ENCODE data around the gene NBR1.
"Not testable (repeated sequence)": the region's sequence is repeated elsewhere in the genome, so short reads cannot be mapped to it uniquely, and the experiment has no call there.

The NBR1 gene

DNA sequence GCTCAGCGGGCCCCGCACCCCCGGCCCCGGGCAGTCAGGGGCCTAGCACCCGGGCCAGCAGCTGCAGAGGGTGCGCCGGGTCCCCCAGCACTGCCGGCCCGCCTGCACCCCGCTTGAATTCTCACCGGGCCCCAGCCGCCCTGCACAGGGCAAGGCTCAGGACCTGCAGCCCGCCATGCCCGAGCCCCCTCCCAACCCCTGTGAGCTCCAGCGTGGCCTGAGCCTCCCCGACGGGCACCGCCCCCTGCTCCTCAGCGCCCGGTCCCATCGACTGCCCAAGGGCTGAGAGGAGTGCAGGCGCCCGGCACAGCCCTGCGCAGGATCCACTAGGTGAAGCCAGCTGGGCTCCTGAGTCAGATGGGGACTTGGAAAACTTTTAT is 44.1 kb upstream of the NBR1 start:
- TF ChIP-seq, protein P1, sequence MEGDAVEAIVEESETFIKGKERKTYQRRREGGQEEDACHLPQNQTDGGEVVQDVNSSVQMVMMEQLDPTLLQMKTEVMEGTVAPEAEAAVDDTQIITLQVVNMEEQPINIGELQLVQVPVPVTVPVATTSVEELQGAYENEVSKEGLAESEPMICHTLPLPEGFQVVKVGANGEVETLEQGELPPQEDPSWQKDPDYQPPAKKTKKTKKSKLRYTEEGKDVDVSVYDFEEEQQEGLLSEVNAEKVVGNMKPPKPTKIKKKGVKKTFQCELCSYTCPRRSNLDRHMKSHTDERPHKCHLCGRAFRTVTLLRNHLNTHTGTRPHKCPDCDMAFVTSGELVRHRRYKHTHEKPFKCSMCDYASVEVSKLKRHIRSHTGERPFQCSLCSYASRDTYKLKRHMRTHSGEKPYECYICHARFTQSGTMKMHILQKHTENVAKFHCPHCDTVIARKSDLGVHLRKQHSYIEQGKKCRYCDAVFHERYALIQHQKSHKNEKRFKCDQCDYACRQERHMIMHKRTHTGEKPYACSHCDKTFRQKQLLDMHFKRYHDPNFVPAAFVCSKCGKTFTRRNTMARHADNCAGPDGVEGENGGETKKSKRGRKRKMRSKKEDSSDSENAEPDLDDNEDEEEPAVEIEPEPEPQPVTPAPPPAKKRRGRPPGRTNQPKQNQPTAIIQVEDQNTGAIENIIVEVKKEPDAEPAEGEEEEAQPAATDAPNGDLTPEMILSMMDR (IDR thresholded peaks at IDR 0.05): no peak
- peaks cover 3% of the 10 kb centered on the region for H3K79me2 ChIP-seq
- no peak overlapping the region for H3K9ac ChIP-seq
- H3K36me3 ChIP-seq (ENCODE audit: control insufficient read depth, insufficient read depth, low read length): no peaks in the 10 kb centered on the region
- no peak overlapping the region for H2AFZ ChIP-seq
- H3K4me3 ChIP-seq (ENCODE audit: low read depth, low read length): no peak overlapping the region
- no peaks in the 10 kb centered on the region for H3K9me3 ChIP-seq (ENCODE audit: control insufficient read depth, low read length)
- no peak overlapping the region for H3K4me2 ChIP-seq (ENCODE audit: low read length)
- H3K4me1 ChIP-seq: peaks cover 2% of the 10 kb centered on the region
- no peaks in the 10 kb centered on the region for H3K27me3 ChIP-seq (ENCODE audit: control insufficient read depth, insufficient read depth, low read length)
- H3K27ac ChIP-seq: no peak overlapping the region

DNA sequence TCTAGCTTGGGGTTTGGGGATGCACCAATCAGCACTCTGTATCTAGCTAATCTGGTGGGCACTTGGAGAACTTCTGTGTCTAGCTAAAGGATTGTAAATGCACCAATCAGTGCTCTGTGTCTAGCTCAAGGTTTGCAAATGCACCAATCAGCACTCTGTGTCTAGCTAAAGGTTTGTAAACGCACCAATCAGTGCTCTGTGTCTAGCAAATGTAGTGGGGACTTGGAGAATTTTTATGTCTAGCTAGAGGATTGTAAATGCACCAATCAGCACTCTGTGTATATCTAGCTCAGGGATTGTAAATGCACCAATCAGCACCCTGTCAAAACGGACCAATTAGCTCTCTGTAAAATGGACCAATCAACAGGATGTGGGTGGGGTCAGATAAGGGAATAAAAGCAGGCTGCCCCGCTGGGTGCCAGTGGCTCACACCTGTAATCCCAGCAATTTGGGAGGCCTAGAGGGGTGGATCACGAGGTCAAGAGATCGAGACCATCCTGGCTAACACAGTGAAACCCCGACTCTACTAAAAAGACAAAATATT is 43.6 kb upstream of the NBR1 start:
- H3K9ac ChIP-seq; H3K36me3 ChIP-seq (ENCODE audit: control insufficient read depth, insufficient read depth, low read length); H3K27ac ChIP-seq; H3K4me2 ChIP-seq (ENCODE audit: low read length); H3K27me3 ChIP-seq (ENCODE audit: control insufficient read depth, insufficient read depth, low read length); H3K4me3 ChIP-seq (ENCODE audit: low read depth, low read length); H3K4me1 ChIP-seq; H2AFZ ChIP-seq; H3K9me3 ChIP-seq (ENCODE audit: control insufficient read depth, low read length); H3K79me2 ChIP-seq: not testable (repeated sequence)

DNA sequence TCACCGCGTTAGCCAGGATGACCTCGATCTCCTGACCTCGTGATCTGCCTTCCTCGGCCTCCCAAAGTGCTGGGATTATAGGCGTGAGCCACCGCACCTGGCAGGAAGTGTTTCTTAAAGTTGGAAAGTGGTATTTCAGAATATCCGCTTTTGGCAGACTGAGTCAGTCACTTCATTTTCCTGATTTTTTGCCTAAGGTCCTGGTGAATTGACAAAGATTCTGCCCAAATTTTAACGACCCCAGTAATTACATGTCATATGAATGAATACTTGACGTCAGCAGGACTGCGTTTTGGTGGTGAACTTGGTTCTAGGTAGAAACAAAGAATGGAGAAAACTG is 41.4 kb upstream of the NBR1 start:
- Histone ChIP-seq H3K9me3 (ENCODE audit: control insufficient read depth, low read length) (no peaks in the 10 kb centered on the region), H3K4me3 (ENCODE audit: low read depth, low read length) (no peak overlapping the region), H3K4me1 (peaks cover 2% of the 10 kb centered on the region), H3K4me2 (ENCODE audit: low read length) (no peak overlapping the region), H3K36me3 (ENCODE audit: control insufficient read depth, insufficient read depth, low read length) (no peaks in the 10 kb centered on the region), H3K9ac (no peak overlapping the region), H3K27me3 (ENCODE audit: control insufficient read depth, insufficient read depth, low read length) (no peaks in the 10 kb centered on the region), H3K27ac (no peak overlapping the region), H3K79me2 (peaks cover under 1% of the 10 kb centered on the region), H2AFZ (no peak overlapping the region)
- TF ChIP-seq, protein P1 (IDR thresholded peaks at IDR 0.05): no peak

DNA sequence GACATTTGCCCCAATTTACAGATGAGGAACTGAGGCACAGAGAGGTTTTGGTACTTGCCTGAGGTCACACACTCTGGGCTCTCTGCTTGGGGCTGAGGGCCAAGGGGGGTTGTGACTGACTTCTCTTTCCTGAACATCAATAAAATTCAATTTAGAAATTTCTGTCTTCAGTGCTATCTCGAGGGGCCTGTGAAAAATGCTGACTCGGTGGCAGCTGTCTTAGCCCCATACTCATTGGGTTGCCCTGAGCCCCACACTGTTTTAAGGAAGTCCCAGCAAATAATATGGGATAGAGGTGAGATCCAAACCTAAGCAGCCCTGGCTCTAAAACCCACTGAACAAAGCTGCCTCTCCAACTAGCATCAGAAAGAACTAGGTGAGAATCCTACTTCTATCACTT is 38.9 kb upstream of the NBR1 start:
- H3K9me3 ChIP-seq (ENCODE audit: control insufficient read depth, low read length): no peaks in the 10 kb centered on the region
- no peak overlapping the region for H3K4me3 ChIP-seq (ENCODE audit: low read depth, low read length)
- no peaks in the 10 kb centered on the region for H3K4me1 ChIP-seq
- TF ChIP-seq, protein P1 (IDR thresholded peaks at IDR 0.05): no peak
- H3K9ac ChIP-seq: no peak overlapping the region
- no peaks in the 10 kb centered on the region for H3K36me3 ChIP-seq (ENCODE audit: control insufficient read depth, insufficient read depth, low read length)
- no peak overlapping the region for H3K27ac ChIP-seq
- no peak overlapping the region for H2AFZ ChIP-seq
- H3K27me3 ChIP-seq (ENCODE audit: control insufficient read depth, insufficient read depth, low read length): no peaks in the 10 kb centered on the region
- H3K79me2 ChIP-seq: no peaks in the 10 kb centered on the region
- H3K4me2 ChIP-seq (ENCODE audit: low read length): no peak overlapping the region

DNA sequence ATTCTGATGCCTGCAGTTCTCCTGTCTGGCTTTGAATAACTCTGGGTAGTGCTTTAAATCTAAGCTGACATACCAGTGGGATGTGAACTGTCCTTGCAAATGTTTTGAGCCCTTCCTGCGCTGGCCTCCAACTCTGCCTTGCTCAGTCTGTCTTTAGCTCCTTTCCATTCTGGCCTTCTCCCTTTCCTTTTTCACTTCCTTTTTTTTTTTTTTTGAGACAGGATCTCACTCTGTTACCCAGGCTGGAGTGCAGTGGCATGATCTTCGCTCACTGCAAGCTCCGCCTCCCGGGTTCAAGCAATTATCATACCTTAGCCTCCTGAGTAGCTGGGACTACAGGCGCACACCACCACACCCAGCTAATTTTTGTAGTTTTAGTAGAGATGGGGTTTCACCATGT is 37.6 kb upstream of the NBR1 start:
- H3K4me1 ChIP-seq; H2AFZ ChIP-seq; H3K4me3 ChIP-seq (ENCODE audit: low read depth, low read length); H3K79me2 ChIP-seq; H3K4me2 ChIP-seq (ENCODE audit: low read length); H3K27ac ChIP-seq; H3K9ac ChIP-seq; H3K27me3 ChIP-seq (ENCODE audit: control insufficient read depth, insufficient read depth, low read length); H3K9me3 ChIP-seq (ENCODE audit: control insufficient read depth, low read length); H3K36me3 ChIP-seq (ENCODE audit: control insufficient read depth, insufficient read depth, low read length): not testable (repeated sequence)

DNA sequence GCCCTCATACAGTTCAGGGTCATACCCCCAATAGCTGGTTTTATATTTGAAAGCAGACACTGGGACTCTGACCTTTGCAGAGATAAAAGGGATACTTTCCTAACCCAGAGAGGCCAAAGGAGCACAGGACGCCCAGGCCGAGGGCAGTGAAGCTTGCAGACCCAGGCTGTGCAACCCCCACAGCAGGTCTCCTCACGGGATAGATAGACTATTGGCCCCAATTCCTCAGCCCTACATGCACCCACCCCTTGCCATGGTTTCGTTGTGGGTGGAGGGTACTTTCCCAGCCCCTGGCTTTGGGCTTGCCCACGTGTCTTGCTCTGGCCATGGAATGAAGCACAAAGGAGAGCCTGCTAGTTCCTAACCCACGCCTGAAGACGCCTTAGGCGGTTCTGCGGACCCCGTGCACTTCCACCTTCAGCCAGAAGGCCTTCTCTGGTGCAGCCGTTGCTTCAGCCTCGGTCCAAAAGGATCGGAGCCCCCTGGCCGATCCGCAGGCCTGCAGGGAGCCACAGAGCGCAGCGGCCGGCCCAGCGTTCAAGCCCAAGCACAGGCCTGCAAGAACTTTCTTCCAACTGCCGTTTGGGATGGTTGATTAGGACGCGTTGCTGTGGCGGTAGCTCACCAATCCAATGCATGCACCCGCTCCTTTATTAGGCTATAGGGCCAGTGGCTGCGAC is 36.1 kb upstream of the NBR1 start:
- no peaks in the 10 kb centered on the region for H3K9me3 ChIP-seq (ENCODE audit: control insufficient read depth, low read length)
- H3K27ac ChIP-seq: no peak overlapping the region
- no peak overlapping the region for H3K4me2 ChIP-seq (ENCODE audit: low read length)
- H2AFZ ChIP-seq: no peak overlapping the region
- no peaks in the 10 kb centered on the region for H3K79me2 ChIP-seq
- no peaks in the 10 kb centered on the region for H3K27me3 ChIP-seq (ENCODE audit: control insufficient read depth, insufficient read depth, low read length)
- no peaks in the 10 kb centered on the region for H3K4me1 ChIP-seq
- TF ChIP-seq, protein P1 (IDR thresholded peaks at IDR 0.05): no peak
- H3K4me3 ChIP-seq (ENCODE audit: low read depth, low read length): no peak overlapping the region
- no peaks in the 10 kb centered on the region for H3K36me3 ChIP-seq (ENCODE audit: control insufficient read depth, insufficient read depth, low read length)
- H3K9ac ChIP-seq: no peak overlapping the region
